ENCODE data around the gene PACSIN1.

GRCh38 chr6:34558172-34558714 lies 92.4 kb downstream of the PACSIN1 start:
- no peak for TF ChIP-seq CTCF (IDR thresholded peaks at IDR 0.05)
- TF ChIP-seq POLR2A (IDR thresholded peaks at IDR 0.05) = no peak
